Activated naive CD4-positive, alpha-beta T cell (primary cell): ENCODE measurements around the gene OS9.

ENCODE experiments used
- DNase-seq, 4 experiments: peaks; one replicate each; lab custom pipeline; 2025; lab: John Stamatoyannopoulos, UW

OS9 gene

GRCh38 chr12:57751788-57752667 lies 58.1 kb downstream of the OS9 start, which contains the start of gene CDK4:
CDK4 (minus strand) TSS chr12:57752310; CDS start chr12:57751717, 593 bp downstream.
- peak; percentile 90 to 98 (median 96) for DNase-seq

- DNase-seq: no peak
These were observed 58.7 kb downstream of the OS9 start for GRCh38 chr12:57752668-57753000.

- no peak for DNase-seq
These were observed 59.9 kb downstream of the OS9 start for GRCh38 chr12:57753756-57754337.

- DNase-seq: peak; percentile 22 to 80 (median 47)
These were observed 60.7 kb downstream of the OS9 start, which contains the start of gene MARCHF9 for GRCh38 chr12:57754411-57755193. MARCHF9 (plus strand) TSS chr12:57755103; CDS start chr12:57755529, 426 bp downstream.

DNA sequence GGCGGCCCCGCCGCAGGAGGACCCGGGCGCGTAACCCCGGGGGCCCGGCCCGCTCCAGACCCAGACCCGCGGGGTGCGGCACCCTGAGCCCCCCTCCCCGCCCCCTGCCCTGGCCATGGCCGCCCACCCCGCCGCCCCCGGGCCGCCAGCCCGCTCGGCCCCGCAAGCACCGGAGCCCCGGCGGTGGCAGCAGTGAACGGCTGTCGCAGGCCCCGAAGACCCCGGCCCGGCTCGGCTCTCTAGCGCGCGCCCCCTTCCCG lies 61.2 kb downstream of the OS9 start:
- DNase-seq: no peak

- peak in 1 of 4 experiments; percentile 26 for DNase-seq
These were observed 61.8 kb downstream of the OS9 start for GRCh38 chr12:57755454-57756372.

DNA sequence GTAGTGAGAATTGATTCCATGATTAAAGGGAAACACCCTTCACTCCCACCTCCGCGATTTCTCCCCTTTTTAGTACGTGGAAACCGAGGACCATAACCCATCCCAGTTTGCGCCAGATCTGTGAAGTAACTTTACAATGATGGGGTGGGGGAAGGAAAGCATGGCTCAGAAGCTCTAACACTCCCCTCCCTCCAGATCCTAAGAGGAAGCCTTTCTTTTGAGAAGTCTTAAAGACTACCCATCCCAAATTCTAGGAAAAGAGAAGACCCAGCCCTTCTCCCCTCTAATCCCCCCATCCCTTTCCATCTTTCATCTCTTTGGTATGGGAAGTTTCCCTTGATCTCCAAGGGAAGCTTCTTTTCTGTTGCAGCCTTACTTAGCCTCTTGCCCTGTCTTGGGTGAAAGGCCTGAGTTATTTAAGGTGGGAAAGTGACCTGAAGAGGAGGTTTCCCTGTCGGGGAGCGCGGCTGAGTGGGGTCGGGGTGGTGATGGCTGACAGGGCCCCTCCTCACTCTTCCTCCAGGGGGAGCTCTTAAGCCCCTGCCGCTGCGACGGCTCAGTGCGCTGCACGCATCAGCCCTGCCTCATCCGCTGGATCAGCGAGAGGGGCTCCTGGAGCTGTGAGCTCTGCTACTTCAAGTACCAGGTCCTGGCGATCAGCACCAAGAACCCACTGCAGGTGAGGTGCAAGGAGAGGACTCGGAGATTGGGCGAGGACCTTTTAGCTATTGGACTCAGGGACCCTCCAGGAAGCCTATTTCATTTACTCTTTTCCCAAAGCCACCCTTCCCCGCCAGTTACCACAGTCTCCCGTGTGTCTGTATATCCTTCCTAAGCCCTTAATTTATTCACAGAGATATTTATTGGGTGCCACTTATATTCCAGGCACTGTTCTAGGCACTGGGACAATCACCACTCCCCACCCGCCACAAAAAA lies 62.7 kb downstream of the OS9 start:
- DNase-seq: peak; percentile 28 to 59 (median 44)

DNA sequence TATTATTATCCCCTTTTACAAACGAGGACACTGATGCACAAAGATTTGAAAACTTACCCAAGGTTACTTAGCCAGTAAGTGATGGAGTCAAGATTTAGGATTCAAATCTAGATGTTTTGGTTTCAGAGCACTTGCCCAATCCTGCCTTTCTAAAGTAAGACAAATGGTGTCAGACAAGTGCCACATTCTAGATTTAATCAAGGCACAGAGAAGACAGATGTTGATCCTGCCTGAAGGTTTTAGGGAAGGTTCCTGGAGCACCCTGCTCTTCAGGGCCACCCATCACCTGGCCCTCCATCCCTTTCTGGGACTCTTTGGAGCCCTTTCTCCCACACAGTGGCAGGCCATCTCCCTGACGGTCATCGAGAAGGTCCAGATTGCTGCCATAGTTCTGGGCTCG lies 63.8 kb downstream of the OS9 start:
- no peak for DNase-seq

DNA sequence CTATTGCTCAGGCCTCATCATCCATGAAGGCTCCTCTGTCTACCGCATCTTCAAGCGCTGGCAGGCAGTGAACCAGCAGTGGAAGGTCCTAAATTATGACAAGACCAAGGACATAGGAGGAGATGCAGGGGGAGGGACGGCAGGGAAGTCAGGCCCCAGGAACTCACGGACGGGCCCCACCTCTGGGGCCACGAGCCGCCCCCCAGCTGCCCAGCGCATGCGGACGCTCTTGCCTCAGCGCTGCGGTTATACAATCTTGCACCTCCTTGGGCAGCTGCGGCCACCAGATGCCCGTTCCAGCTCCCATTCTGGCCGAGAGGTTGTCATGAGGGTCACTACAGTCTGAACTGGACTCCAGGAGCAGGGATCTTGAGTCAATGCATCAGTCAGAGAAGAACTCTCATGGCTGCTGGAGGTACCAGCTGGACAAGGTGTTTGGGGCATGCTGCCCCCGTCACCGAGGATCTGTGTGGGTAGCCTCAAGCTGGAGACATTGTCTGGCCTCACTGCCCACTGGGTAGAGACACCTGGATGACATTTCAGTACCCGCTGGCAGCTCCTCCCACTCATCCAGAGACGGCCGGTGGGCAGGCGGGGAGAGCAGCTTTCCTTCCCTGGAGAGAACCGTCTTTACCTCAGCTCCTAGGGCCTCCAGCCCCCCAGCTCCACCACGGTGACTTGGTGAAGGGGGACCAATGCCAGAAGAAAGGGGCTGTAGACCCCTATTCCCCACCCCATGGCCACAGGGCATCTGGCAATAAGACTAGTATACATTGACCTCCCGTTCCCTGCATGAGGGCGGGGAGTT lies 64.8 kb downstream of the OS9 start:
- no peak for DNase-seq

- peak in 1 of 4 experiments; percentile 26 for DNase-seq
These were observed 65.5 kb downstream of the OS9 start for GRCh38 chr12:57759360-57759980.

- DNase-seq: no peak
These were observed 66.5 kb downstream of the OS9 start for GRCh38 chr12:57760347-57760982.

GRCh38 chr12:57761391-57761998 lies 67.6 kb downstream of the OS9 start:
- DNase-seq: no peak

DNA sequence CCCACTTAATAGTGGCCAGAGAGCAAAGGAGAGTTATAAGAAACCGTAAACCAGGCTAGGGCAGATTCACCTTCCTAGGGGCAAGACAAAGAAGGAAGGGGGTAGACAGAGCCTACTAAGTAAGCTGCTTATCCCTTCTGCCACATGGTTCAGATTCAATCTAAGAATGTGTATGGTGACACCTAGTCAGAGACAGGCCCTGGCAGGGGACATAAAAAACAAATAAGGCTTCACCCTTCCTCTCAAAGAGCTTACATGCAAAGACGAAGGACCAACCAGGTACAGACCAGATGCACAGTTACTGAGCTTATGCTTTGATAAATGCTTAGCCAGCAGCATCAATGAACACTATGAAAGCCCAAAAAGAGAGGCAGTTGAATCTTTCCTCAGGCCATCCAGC lies 68.5 kb downstream of the OS9 start:
- no peak for DNase-seq

GRCh38 chr12:57763881-57764661 lies 70.1 kb downstream of the OS9 start:
- DNase-seq: no peak

GRCh38 chr12:57764662-57765002 lies 70.7 kb downstream of the OS9 start:
- no peak for DNase-seq

DNA sequence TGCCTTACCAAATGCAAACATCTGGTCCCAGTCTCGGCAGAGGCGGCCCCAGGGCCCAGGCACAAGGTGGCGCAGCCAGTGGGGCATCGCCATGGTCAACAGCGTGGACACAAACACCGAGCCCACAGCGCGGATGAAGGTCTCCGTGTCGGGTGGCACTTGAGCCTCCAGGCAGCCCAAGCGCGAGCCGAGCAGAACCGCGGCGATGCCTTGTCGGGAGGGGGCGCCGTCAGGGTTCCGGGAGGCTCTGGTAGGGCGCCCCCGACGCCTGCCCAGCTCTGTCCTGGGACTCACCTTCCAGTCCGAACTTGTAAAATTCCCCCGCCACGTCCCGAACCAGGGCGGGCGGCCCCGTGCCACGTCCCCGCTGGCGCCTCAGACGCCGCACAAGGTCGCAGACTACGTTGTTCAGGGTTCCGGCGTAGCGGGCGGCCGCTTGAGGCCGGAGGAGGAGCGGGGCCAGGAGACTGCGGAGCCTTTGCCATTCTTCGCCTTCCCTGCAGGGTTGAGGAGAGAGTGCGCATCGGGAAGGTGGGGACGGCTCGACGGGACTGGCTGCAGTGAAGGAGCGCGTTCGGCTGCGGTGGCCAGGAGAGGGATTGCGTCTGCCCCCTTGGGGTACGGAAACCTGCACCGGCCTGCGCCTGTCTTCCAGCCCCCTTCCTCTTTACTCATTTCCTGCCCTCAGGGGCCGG lies 71.2 kb downstream of the OS9 start:
- peak in 3 of 4 experiments; percentile 34 to 39 (median 34) for DNase-seq
